ENCODE results near the gene HMGN5. TPM values are rescaled to one million over a fixed set of nuclear protein-coding genes. Genes with fewer than 3 reads are reported as not detected.

The HMGN5 gene
- total RNA-seq, 2 experiments from 2014 or later = 1.9 to 2.5 TPM

GRCh38 chrX:81121513-81122363 is 80.0 kb downstream of the HMGN5 start:
- ChIA-PET POLR2A (no interaction called here), CTCF (interaction anchor here (0.8 kb wide), 1 partner anchor 80 kb away, joined by 3 read pairs; the partner anchor contains the start of genes HMGN5 and SH3BGRL)

- POLR2A ChIA-PET = interaction anchor here (0.6 kb wide), 2 partner anchors 81 to 337 kb away, joined by 3 to 5 read pairs; partner anchors contain the start of genes HMGN5 and SH3BGRL
- CTCF ChIA-PET = interaction anchor here (0.7 to 0.8 kb wide), 2 partner anchors 81 to 841 kb away, joined by 3 read pairs; partner anchors contain the start of genes HMGN5 and SH3BGRL
Observed at GRCh38 chrX:81120936-81121371, 80.8 kb downstream of the HMGN5 start.

- ChIA-PET CTCF (interaction anchor here (0.7 to 0.8 kb wide), 2 partner anchors 81 to 840 kb away, joined by 3 read pairs; partner anchors contain the start of genes HMGN5 and SH3BGRL), POLR2A (interaction anchor here (0.6 kb wide), 2 partner anchors 81 to 337 kb away, joined by 3 to 5 read pairs; partner anchors contain the start of genes HMGN5 and SH3BGRL)
Observed at GRCh38 chrX:81120258-81120935, 81.3 kb downstream of the HMGN5 start.

- ChIA-PET CTCF (no interaction called here), POLR2A (no interaction called here)
Observed at GRCh38 chrX:81114757-81115156, 87.0 kb downstream of the HMGN5 start.

- ChIA-PET POLR2A (no interaction called here), CTCF (no interaction called here)
Observed at GRCh38 chrX:81110286-81110685, 91.4 kb downstream of the HMGN5 start.

- ChIA-PET POLR2A (no interaction called here), CTCF (no interaction called here)
Observed at GRCh38 chrX:81082649-81083048, 119.1 kb downstream of the HMGN5 start.

Other genes with a start within 250 kb of the HMGN5 start
- 10 to 100 TPM; 22.5 to 23.3 TPM for gene SH3BGRL, start 189 bp upstream of the HMGN5 start, total RNA-seq